GM06990 (cell line): ENCODE data around the gene GABPB1.
A peak's percentile ranks its signal among the peaks of the same experiment; 100 is the strongest.

Experiments used
- DNase-seq: peaks from one replicate; pipeline ENCODE4 v3.0.0-alpha.2; 2011; ENCODE audit not compliant: insufficient read length; ENCODE audit errors: extremely low read depth
- H3K27me3 ChIP-seq: replicated peaks from 2 replicates; pipeline ENCODE4 v1.6.0; 2011; ENCODE audit warnings: low read length; ENCODE audit not compliant: control insufficient read depth, insufficient read depth
- H3K36me3 ChIP-seq: 2 replicates; pipeline ENCODE4 v1.5.1; 2011; ENCODE audit warnings: low read length; ENCODE audit not compliant: control insufficient read depth, insufficient read depth
- H3K4me3 ChIP-seq: replicated peaks from 2 replicates; pipeline ENCODE4 v1.5.1; 2011; ENCODE audit warnings: low read depth, mild to moderate bottlenecking, control low read depth, low read length
- CTCF ChIP-seq: IDR thresholded peaks from 2 replicates; pipeline ENCODE4 v1.5.1; 2011; ENCODE audit warnings: low read length, control low read depth, mild to moderate bottlenecking, inconsistent platforms; ENCODE audit not compliant: insufficient read depth, poor library complexity, severe bottlenecking

The GABPB1 gene

GRCh38 chr15:50320504-50320903 is 34.5 kb downstream of the GABPB1 start:
- DNase-seq: no peak
- H3K36me3 ChIP-seq: no peaks in the 10 kb centered on the region; the same call in 1 of the 2 replicates
- no peak overlapping the region for H3K4me3 ChIP-seq
- no peaks in the 10 kb centered on the region for H3K27me3 ChIP-seq
- TF ChIP-seq CTCF: no peak

- Histone ChIP-seq H3K27me3 (no peaks in the 10 kb centered on the region), H3K36me3 (no peaks in the 10 kb centered on the region; the same call in 1 of the 2 replicates), H3K4me3 (no peak overlapping the region)
- no peak for DNase-seq
- TF ChIP-seq CTCF: no peak
Measured at GRCh38 chr15:50318697-50319096, 36.3 kb downstream of the GABPB1 start.

DNA sequence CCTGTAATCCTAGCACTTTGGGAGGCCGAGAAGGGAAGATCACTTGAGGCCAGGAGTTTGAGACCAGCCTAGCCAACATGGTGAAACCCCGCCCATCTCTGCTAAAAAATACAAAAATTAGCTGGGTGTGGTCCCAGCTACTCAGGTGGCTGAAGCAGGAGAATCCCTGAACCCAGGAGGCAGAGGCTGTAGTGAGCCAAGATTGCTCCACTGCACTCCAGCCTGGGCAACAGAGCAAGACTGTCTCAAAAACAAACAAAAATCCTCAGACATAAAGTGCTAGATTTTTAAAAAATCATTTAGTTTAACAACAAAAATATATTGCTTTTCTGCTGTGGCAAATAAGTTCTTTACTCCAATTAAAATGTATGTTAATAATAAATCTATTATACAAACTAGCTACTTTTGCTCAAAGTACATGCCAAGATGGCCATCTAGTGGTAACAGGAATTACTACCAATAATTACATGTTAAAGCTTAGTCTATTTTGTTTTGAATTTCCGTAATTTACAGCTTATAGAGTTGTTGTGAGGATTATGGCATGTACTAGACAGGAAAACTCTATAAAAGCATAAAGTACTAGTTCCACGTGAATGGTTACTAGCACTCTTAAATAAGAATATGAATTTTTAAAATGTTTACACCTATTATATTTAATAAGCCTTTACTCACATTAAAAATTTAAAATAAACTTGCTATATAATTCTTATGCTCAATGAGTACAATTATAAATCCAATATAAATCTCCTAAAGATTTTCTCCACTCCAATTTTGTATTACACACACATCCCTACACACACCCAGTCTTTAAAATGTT is 39.0 kb downstream of the GABPB1 start:
- peak; percentile 63 for TF ChIP-seq CTCF
- Histone ChIP-seq H3K27me3 (no peaks in the 10 kb centered on the region), H3K36me3 (no peaks in the 10 kb centered on the region), H3K4me3 (no peak overlapping the region)
- no peak for DNase-seq

DNA sequence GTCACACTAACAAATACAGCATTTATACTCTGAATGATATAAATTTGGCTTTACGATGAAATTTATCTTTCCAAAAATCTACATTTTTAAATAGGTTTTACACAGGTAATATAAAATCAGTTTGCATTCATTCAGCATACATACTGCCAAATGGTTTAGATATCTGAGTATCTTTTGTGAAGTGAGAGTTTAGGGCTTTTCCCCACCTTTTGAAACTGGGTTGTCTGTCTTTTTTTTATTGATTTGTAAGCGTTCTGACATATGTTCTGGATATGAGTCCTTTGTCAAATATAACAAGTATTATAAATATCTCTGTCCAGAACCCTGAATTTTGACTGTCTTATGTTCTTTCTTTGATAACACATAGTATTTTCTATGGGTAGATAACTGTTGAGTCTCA is 42.4 kb downstream of the GABPB1 start:
- no peak for DNase-seq
- Histone ChIP-seq H3K36me3 (no peaks in the 10 kb centered on the region), H3K27me3 (no peaks in the 10 kb centered on the region), H3K4me3 (no peak overlapping the region)
- TF ChIP-seq CTCF: no peak

DNA sequence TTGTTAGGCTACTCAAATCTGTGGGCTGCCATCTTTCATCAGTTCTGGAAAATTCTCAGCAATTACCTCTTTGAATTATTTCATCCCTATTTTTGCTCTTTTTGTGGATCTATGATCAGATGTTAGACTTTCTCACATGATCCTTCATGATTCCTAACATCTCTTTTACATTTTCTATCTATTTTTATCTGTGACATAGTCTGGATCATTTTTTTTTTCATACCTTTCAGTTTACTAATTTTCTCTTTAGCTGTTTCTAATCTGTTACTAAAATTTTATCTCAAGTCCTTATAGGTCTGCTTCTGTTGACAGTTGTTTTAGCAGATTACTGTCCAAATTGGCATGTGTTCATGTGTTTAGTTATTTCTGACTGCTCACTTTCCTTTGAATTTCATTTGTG is 47.2 kb downstream of the GABPB1 start:
- no peak for TF ChIP-seq CTCF
- Histone ChIP-seq H3K36me3 (no peaks in the 10 kb centered on the region), H3K4me3 (no peak overlapping the region)

More for the DNA sequence above, 47.2 kb downstream of the GABPB1 start:
- no peaks in the 10 kb centered on the region for H3K27me3 ChIP-seq
- DNase-seq: no peak
